ENCODE data around the gene BIRC3.

Gene BIRC3

GRCh38 chr11:102276362-102276761 is 40.9 kb upstream of the BIRC3 start:
- Histone ChIP-seq H3K79me2 (ENCODE audit: insufficient read depth, low read length) (no peaks in the 10 kb centered on the region), H3F3A (ENCODE audit: insufficient read depth, low read length) (no peaks in the 10 kb centered on the region), H4K20me1 (ENCODE audit: insufficient read depth, low read length) (no peaks in the 10 kb centered on the region), H3K4me3 (ENCODE audit: low read depth, low read length, poor library complexity, severe bottlenecking) (no peak overlapping the region), H3K36me3 (ENCODE audit: insufficient read depth, low read length) (no peaks in the 10 kb centered on the region; the same call in 1 of the 2 replicates), H3K9me2 (ENCODE audit: low read depth, low read length) (no peaks in the 10 kb centered on the region), H3K27me3 (ENCODE audit: insufficient read depth, low read length) (no peaks in the 10 kb centered on the region), H3K27ac (ENCODE audit: low read depth, low read length, poor library complexity, severe bottlenecking) (no peak overlapping the region), H3K9me3 (ENCODE audit: low read length) (no peaks in the 10 kb centered on the region), H3K4me2 (ENCODE audit: low read length) (no peak overlapping the region), H3K9ac (ENCODE audit: low read length) (no peak overlapping the region), H2AFZ (ENCODE audit: low read length) (no peak overlapping the region), H3K4me1 (ENCODE audit: insufficient read depth, low read length, severe bottlenecking) (peaks cover 24% of the 10 kb centered on the region)
- TF ChIP-seq CTCF (IDR thresholded peaks at IDR 0.05; ENCODE audit: low read length), result no peak
- no peak for TF ChIP-seq EZH2 (IDR thresholded peaks at IDR 0.05; ENCODE audit: borderline replicate concordance, low read length)

- Histone ChIP-seq H3K4me2 (ENCODE audit: low read length) (no peak overlapping the region), H3K9me2 (ENCODE audit: low read depth, low read length) (no peaks in the 10 kb centered on the region), H3K4me3 (ENCODE audit: low read depth, low read length, poor library complexity, severe bottlenecking) (no peak overlapping the region), H3K27me3 (ENCODE audit: insufficient read depth, low read length) (no peaks in the 10 kb centered on the region), H4K20me1 (ENCODE audit: insufficient read depth, low read length) (no peaks in the 10 kb centered on the region), H3K9ac (ENCODE audit: low read length) (no peak overlapping the region), H3F3A (ENCODE audit: insufficient read depth, low read length) (no peaks in the 10 kb centered on the region), H3K27ac (ENCODE audit: low read depth, low read length, poor library complexity, severe bottlenecking) (no peak overlapping the region), H3K79me2 (ENCODE audit: insufficient read depth, low read length) (no peaks in the 10 kb centered on the region), H3K4me1 (ENCODE audit: insufficient read depth, low read length, severe bottlenecking) (peaks cover 24% of the 10 kb centered on the region), H3K9me3 (ENCODE audit: low read length) (no peaks in the 10 kb centered on the region), H2AFZ (ENCODE audit: low read length) (no peak overlapping the region), H3K36me3 (ENCODE audit: insufficient read depth, low read length) (no peaks in the 10 kb centered on the region; the same call in 1 of the 2 replicates)
- no peak for TF ChIP-seq EZH2 (IDR thresholded peaks at IDR 0.05; ENCODE audit: borderline replicate concordance, low read length)
- no peak for TF ChIP-seq CTCF (IDR thresholded peaks at IDR 0.05; ENCODE audit: low read length)
Measured at GRCh38 chr11:102276783-102277182, 40.5 kb upstream of the BIRC3 start.

- H4K20me1 ChIP-seq (ENCODE audit: insufficient read depth, low read length), result no peaks in the 10 kb centered on the region
- no peaks in the 10 kb centered on the region for H3K9me3 ChIP-seq (ENCODE audit: low read length)
- H3K9me2 ChIP-seq (ENCODE audit: low read depth, low read length), result no peaks in the 10 kb centered on the region
- no peaks in the 10 kb centered on the region; the same call in 1 of the 2 replicates for H3K36me3 ChIP-seq (ENCODE audit: insufficient read depth, low read length)
- no peaks in the 10 kb centered on the region for H3F3A ChIP-seq (ENCODE audit: insufficient read depth, low read length)
- H3K79me2 ChIP-seq (ENCODE audit: insufficient read depth, low read length), result no peaks in the 10 kb centered on the region
- peak overlapping the region; percentile 44 for H3K4me2 ChIP-seq (ENCODE audit: low read length)
- TF ChIP-seq CTCF (IDR thresholded peaks at IDR 0.05; ENCODE audit: low read length) (peak; percentile 39; the same call in 1 of the 2 replicates), EZH2 (IDR thresholded peaks at IDR 0.05; ENCODE audit: borderline replicate concordance, low read length) (no peak)
- peak overlapping the region; percentile 46 for H3K27ac ChIP-seq (ENCODE audit: low read depth, low read length, poor library complexity, severe bottlenecking)
- peaks cover 24% of the 10 kb centered on the region for H3K4me1 ChIP-seq (ENCODE audit: insufficient read depth, low read length, severe bottlenecking)
- peak overlapping the region; percentile 17 for H3K4me3 ChIP-seq (ENCODE audit: low read depth, low read length, poor library complexity, severe bottlenecking)
- no peaks in the 10 kb centered on the region for H3K27me3 ChIP-seq (ENCODE audit: insufficient read depth, low read length)
- H3K9ac ChIP-seq (ENCODE audit: low read length), result peak overlapping the region; percentile 3; the same call in 1 of the 2 replicates
- no peak overlapping the region for H2AFZ ChIP-seq (ENCODE audit: low read length)
Measured at GRCh38 chr11:102279641-102280170, 37.6 kb upstream of the BIRC3 start.

Measured in OCI-LY1 (cell line).